Stimulated activated CD4-positive, alpha-beta T cell treated with anti-CD3 and anti-CD28 coated beads, Interleukin-4, amount 100 ng/mL, for 48 hours (primary cell): ENCODE data around the gene CCDC43.
"Not testable (repeated sequence)": the region's sequence is repeated elsewhere in the genome, so short reads cannot be mapped to it uniquely, and the experiment has no call there.

ENCODE experiments used
- DNase-seq, 2 donors: peaks; one replicate each; pipeline ENCODE4 v3.0.0-alpha.2; 2020; ENCODE audit warnings: low read depth in 2 of 2

Gene CCDC43

DNA sequence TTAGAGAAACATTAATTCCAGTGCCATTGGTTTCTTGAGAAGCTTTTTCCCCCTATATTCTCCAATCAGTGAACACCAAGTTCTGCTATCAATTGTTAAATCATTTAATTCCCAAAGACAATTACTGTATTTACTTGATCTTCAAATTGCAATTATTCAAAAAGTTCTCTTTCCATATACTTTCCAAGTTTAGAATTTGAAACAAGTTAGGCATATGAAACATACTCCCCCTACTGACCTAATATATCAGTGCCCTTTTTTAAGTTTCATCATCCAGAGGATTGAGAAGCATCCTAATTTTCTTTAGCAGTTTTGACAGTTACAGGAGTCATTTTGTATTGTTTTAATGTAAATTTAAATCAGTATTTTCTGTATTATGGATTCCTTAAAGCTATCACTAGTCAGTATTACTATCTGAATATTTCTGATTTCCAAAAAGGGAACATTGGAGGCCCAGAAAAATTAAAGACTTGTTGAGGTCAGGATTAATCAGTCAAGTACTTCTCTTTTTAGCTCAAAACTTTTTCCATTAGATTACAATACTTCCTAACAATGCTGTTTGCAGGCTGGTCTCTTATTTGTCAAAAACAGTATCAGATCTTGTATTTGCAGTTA lies 17.0 kb downstream of the CCDC43 start:
- no peak for DNase-seq

DNA sequence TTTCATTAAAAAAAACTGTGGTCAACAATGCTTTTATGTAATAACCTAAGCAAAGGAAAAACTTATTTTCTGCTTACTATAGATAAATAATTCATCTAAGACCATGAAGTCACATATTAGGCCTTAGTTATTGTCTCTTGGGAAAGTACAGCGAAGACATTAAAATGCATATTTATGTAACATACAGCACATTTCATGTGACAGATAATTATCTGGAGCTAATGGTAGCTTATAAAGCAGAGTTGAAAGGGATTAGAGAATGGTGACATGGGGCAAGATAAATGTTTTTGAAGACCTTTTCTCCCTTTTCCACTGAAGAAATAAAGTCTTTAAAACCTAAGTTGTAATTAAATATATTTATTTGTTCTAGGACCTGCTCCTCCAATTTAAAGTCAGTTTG lies 23.6 kb downstream of the CCDC43 start:
- DNase-seq = no peak

DNA sequence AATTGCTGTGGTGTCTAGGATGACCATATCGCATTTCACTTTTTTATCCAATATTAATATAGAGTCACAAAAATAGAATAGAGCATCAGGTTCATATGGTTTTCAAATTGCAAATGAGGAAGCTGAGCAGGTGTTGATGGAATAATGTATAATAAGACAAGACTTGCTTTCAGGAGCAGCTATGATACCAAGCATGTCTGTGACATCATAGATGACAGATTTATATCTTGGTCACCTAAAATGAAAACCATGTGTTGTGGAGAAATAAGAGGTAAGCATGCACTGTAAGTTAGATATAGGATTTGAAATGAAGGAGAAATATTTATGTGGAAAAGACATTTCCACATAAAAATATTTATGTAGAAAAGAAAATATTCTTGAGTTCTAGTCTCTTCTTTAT lies 24.7 kb downstream of the CCDC43 start:
- DNase-seq = no peak

DNA sequence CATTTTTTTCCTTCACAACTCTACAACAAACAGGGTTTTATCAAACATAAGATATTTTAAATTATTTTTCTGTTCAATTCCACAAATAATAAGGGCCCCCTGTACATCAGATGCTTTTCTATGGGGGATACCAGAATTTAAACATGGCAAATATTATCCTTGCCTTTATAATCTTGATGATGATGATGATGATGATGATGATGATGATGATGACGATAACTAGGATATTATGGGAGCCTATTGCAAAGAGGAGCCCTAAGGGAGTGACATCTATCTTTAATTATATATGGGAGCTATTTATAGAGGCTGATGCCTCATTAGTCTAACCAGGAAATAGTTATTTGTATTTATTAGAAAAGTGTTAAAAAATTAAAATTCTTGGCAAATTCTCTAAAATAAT lies 26.5 kb downstream of the CCDC43 start:
- no peak for DNase-seq

DNA sequence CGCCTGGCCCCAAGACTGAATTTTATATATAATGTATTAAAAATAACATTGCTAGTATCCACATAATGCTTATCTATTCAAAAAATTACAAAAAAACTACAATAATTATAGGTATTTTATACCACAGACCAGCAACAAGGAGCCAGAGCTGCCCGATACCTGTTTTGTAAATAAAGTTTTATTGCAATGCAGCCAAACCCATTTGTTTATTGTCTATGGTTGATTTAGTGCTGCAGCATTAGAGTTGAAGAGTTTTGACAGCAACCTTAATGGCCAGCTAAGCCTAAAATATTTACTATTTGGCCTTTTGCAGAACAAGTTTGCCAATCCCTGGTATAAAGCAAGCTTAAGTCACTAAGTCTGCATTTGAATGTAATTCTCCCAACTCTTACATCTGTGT lies 27.7 kb downstream of the CCDC43 start:
- DNase-seq = no peak

DNA sequence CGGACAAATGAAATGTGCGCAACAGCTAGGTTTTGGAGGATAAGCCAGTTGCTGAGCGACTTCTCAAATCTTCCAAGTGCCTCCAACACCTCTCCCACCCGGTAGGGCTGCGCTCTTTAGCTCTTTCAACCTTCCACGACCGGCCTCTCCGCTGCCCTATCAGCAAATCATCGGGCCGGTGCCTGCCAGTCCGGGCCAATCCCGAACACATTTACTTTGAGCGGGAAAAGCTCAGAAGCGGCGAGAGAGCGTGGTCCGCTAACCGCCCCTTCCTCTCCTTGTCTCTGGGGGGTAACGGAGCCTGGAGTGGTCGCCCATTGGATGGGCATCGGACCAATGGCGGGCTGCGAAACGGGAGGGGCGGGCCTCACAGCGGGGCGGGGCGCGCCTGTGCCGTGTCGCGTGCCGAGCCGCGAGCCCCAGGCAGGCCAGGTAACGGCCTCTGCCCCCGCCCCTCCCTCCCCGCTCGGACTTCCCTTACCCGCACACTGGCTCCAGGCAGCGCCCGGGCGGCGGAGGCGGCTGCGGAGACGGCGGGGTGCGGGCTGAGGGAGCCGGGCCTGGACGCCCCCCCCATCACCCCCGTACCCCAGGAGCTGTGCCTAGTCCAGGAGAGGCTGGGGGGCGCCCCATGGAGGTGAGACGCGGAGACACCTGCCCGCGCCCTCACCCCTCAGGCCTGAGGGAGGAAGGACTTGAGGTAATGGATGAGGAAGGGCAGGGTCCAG lies 33.4 kb downstream of the CCDC43 start, which contains the start of gene MEIOC:
TSS of gene MEIOC (plus strand) at position 486 of the 728 bp plus-strand sequence. CDS start at position 632, 146 bp downstream.
- DNase-seq = peak; percentile 27 to 36

DNA sequence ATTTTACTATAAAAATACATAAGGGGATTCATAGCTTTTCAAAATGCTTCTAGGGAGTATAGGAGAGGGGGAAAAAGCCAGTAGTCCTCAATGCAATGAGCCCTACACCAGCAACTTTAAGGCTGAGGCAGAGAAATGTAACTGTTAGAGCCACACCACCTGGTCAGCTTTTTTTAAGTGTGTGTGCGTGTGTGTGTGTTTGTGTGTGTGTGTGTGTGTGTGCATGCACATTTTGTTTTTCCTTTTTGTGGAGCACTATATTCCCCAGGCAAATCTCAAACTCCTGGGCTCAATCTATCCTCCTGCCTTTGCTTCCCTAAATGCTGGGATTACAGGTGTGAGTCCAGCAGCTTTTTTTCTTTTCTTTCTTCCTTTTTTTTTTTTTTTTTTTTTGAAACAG lies 35.6 kb downstream of the CCDC43 start:
- no peak for DNase-seq

DNA sequence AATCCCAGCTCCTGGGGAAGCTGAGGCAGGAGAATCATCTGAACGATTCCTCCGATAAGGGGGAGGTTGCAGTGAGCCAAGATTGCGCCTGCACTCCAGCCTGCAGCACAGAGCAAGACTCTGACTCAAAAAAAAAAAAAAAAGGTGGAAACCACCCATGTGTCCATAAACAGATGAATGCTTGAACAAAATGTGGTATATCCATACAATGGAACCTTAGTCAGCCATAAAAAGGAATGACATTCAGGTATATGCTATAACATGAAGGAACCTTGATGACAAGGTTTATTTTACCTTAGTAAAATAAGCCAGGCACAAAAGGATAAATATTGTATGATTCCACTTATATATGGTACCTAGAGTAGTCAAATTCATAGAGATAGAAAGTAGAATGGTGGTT lies 36.2 kb downstream of the CCDC43 start:
- DNase-seq = no peak

DNA sequence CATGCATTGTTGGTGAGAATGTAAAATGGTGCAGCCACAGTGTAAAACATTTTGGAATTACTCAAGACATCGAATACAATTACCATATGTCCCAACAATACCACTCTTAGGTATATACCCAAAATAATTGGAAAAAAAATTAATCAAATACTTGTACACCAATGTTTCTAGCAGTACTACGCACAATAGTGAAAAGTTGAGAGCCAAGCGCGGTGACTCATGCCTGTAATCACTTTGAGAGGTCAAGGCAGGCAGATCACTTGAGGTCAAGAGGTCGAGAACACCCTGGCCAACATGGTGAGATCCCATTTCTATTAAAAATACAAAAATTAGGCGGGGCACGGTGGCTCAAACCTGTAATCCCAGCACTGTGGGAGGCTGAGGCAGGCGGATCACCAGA lies 36.8 kb downstream of the CCDC43 start:
- no peak for DNase-seq

DNA sequence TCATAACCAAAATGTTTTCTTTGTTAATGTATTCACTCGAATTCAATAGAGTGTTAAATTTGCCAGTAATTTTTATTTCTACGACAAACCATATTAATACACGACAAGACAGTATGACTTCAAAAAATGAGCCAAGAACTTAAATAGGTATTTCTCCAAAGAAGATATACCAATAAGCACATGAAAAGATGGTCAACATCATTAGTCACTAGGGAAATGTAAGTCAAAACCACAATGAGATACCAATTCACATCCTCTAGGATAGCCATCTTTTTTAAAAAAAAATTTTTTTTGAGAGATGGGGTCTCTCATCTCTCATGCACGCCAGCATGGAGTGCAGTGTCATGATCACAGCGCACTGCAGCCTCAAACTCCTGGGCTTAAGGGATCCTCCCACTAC lies 38.3 kb downstream of the CCDC43 start:
- no peak for DNase-seq

DNA sequence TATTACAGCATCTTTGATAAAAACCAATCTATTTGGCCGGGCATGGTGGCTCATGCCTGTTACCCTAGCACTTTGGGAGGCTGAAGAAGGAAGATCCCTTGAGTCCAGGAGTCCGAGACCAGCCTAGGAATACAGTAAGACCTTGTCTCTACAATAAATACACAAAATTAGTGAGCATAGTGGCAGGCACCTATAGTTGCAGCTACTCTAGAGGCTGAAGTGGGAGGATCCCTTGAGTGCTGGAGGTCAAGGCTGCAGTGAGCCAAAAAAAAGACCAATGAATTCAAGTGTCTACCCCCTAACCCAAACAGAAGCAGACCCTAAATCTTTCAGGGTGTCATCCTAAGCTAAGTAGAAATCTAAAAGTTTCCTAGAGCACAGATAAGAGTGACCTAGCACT lies 40.6 kb downstream of the CCDC43 start:
- no peak for DNase-seq

DNA sequence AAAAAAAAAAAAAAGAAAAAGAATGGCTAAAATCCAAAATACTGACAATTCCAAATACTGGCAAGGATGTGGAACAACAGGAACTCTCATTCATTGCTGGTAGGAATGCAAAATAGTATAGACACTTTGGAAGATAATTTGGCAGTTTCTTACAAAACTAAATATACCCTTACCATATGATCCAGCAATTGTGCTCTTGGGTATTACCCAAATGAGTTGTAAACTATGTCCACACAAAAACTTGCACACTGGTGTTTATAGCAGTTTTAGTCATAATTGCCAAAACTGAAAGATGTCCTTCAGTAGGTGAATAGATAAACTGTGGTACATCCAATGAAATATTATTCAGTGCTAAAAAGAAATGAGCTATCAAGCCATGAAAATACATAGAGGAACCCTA lies 41.8 kb downstream of the CCDC43 start:
- no peak for DNase-seq

DNA sequence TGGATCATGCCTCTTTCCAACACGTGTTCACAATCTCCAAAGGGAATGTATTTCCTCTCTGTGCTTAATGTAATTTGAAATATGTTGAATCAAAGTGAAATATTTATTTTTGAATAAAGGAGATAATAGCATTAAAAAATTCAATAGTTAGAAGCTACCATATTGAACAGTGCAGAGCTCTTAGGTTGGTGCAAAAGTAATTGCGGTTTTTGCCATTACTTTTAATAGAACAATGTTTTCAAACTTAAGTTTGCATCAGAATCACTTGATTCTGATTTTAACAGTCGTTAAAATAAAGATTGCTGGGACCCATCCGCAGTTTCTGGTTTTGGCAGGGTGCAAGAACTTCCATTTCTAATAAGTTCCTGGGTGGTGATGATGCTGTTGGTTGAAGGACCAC lies 43.3 kb downstream of the CCDC43 start:
- DNase-seq = no peak

DNA sequence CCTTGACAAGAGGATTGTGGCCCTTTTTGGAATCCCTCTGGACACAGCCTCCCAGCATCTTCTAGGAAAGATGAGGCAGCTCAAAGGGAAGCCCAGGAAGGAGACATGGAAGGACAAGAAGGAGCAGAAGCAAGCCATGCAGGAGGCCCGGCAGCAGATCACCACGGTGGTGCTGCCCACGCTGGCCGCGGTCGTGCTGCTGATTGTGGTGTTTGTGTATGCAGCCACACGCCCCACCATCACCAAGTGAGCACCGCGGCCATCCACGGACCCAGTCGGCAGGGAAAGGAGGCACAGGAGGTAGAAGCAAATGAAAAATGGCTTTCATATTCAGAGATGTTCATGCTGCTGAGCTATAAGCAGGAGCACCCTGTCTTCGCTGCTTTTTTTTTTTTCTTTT lies 44.2 kb downstream of the CCDC43 start:
- no peak for DNase-seq

DNA sequence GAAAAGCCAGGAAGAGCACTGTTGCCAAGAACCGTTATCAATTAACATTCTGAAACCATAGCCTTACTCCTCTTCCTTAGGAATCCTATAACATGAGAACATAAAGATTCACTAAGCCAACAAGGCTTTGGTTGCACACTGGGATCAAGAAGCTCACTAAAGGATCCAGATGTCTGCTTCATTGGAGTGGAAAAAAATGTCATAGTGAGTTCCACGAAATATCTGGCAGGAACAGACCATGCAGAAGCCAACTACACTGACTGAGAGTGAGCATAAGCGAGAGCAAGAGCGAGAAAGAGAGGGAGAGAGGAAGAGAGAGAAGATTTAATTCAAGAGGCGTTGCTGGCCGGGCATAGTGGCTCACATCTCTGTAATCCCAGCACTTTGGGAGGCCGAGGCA lies 46.7 kb downstream of the CCDC43 start:
- no peak for DNase-seq

DNA sequence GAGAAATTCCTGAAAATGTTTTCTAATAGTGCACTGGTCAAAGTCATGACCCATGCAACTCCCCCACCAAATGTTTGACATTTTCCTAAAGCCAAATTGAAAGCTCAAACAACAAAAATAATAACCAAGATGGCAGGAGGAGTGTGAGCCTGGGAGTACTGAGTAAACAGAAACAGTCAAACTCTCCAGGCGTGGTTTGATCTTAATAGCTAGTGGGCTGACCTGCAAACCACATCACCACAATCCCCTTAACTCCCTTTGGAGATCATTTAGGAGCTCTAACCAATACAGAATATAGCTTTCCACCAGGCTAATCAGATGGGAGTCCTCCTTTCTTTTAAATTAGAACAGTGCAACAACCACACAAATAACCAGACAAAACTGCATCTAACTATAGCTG lies 52.5 kb downstream of the CCDC43 start:
- no peak for DNase-seq

DNA sequence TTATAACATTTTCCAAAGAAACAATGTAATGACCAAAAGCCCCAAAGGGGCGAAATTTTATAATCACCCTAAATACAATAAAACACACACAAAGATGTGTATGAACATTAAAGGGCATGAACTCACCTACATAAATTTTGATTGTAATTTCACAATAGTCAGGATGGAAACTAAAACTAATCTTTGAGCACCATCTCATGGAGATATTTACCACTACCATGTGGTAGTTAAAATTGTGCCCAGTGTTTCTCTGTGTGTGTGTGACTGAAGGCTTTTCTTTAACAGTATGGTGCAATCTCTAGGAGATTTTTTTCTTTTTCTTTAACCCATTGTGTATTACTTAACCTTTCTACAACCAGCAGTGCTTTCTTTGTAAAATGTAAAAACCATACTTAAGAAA lies 53.0 kb downstream of the CCDC43 start:
- no peak for DNase-seq

DNA sequence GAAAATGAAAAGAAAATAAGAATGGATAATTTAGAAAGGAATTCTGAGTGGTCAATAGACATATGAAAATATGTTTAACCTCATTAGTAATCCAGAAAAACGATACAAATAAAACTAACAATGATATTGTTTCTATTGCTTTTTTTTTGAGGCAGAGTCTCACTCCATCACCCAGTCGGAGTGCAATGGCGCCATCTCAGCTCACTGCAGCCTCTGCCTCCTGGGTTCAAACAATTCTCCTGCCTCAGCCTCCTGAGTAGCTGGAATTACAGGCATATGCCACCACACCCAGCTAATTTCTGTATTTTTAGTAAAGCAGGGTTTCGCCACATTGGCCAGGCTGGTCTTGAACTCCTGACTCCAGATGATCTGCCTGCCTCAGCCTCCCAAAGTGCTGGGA lies 55.2 kb downstream of the CCDC43 start:
- not testable (repeated sequence) for DNase-seq

DNA sequence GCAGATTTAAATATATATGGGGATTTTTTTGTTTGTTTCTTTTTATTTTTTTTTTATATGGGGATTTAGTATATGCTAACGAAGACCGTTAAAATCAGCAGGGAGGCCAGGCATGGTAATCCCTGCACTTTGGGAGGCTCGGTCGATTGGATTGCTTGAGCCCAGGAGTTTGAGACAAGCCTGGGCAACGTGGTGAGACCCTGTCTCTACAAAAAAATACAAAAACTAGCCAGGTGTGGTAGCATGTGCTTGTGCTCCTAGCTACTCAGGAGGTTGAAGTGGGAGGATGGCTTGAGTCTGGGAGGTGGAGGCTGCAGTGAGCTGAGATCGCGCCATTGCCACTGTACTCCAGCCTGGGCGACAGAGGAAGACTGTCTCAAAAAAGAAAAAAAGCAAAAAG lies 55.6 kb downstream of the CCDC43 start:
- DNase-seq = no peak

DNA sequence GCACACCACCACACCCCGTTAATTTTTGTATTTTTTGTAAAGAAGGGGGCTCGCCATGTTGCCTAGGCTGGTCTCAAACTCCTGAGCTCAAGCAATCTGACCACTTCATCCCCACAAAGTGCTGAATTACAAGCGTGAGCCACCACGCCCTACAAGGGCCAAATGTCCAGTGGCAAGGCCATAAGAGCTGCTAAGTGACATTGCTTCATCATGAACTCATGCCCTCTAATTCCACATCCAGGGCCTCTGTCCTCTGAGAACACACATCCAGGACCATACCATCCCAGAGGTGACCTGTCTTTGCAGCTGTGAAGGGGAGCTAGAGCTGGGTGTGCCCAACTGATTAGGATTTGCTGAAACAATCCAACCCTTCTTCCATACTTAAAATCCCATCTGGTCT lies 58.9 kb downstream of the CCDC43 start:
- DNase-seq = no peak

DNA sequence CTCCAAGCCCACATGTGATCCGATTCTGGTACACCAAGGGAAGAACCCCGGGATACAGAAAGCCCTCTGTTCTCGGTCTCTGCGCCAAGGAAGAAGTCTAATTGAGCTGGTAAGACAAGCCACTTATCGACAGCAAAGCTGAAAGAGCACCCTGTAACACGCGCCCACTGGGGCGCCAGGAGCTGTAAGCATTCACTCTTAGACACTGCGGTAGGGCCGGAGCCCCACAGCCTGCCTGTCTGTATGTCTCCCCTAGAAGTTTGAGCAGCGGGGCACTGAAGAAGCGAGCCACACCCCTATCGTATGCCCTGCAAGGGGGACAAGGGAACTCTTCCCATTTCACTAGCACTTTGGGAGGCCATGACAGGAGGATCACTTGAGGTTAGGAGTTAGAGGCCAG lies 60.3 kb downstream of the CCDC43 start:
- no peak for DNase-seq

DNA sequence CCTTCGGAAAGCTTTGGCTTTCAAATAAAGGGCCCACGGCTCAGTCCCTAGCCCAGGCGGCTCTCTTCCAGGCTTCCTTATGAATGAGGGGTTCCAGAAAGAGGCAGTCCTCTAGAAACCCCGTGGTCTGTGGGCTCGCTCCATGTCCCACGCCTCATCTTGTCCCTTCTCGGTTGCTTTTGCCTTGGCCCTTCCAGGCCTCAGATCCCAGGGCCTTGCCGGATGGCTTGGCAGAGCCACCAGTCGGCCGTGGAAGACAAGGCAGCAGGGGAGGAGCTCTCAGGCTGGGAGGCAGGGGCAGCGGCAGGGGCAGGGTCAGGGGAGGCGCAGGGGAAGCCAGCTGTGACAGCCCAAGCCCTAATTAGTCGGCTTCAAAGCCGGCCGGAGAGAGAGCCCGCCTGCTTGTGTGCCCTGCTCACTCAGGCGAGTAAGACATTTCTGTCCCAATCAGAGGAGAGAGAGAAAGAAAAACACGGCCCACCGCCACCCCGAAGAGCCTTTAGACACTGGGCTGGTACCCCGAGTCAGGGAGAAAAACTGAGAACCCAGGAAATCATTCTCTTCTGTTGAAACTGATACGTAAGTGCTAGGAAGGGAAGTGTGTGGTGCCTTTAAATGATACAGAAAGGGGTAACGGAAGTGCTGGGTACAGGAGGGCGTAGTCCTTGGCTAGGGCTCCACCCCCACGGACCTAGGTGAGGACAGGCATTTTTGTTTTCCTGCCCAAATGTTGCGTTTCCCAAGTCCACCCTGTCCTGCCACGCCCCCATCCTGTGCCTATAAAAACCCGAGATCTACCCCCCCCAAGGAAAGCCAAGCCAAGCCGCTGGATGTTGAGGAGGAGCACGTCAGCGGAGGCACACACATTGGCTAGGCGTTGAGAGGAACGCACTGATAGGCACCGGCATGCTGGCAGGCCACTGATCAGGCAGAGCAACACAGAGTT lies 61.1 kb downstream of the CCDC43 start:
- no peak for DNase-seq
